ENCODE measurements around the gene BMP10. TPM values are rescaled to one million over a fixed set of nuclear protein-coding genes. Genes with fewer than 3 reads are reported as not detected.

The BMP10 gene, protein sequence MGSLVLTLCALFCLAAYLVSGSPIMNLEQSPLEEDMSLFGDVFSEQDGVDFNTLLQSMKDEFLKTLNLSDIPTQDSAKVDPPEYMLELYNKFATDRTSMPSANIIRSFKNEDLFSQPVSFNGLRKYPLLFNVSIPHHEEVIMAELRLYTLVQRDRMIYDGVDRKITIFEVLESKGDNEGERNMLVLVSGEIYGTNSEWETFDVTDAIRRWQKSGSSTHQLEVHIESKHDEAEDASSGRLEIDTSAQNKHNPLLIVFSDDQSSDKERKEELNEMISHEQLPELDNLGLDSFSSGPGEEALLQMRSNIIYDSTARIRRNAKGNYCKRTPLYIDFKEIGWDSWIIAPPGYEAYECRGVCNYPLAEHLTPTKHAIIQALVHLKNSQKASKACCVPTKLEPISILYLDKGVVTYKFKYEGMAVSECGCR
- total RNA-seq, result not detected
- not detected for polyA plus RNA-seq

DNA sequence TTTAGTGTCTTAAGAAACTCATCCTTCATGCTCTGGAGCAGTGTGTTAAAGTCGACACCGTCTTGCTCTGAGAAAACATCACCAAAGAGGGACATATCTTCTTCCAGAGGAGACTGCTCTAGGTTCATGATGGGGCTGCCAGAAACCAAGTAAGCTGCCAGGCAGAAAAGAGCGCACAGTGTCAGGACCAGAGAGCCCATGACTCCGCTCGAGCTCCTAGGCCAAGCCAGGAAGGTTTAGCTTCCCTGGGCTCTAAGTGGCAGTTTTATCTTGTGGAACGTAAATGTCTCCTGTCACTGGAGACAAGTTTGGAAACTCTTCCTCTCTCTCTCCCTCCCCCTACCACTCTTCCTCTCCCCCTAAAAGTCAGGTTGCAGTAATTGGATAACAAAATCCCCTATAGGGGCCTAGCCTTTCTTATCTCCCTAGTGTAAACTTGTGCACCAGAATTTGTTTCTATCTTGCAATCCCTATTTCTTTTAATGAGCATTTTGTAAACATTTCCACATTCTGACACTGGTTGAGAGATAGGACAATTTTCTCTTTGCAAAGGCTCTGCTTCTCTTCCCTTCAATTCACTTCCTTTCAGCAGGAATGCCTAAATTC lies at the start of gene BMP10:
BMP10 (minus strand) TSS at position 239 of the 606 bp plus-strand sequence; CDS start at position 200, 39 bp downstream.
- H3K4me3 ChIP-seq (ENCODE audit: low read length in 2 of 2), result no peak within 1 kb of the TSS
- H3K27ac ChIP-seq (ENCODE audit: low read depth, low read length), result no peak within 1 kb of the TSS
- intact Hi-C loops (cut with micrococcal nuclease), result no loop called here
- H3K27me3 ChIP-seq (ENCODE audit: insufficient read depth, low read length), result no peaks in the 10 kb centered on the region
- Mint-ChIP-seq H3K36me3 (no peaks in the 10 kb centered on the region), H3K27me3 (peaks cover 2% of the 10 kb centered on the region in 2 donors), H3K4me3 (no peak within 1 kb of the TSS), H3K9me3 (no peaks in the 10 kb centered on the region), H3K4me1 (peaks cover 0 to 6% (median under 1%) of the 10 kb centered on the region in 4 donors), H3K27ac (peak within 1 kb of the TSS in 1 of 7 donors; percentile 47)
- DNase-seq, result no peak
- no peaks in the 10 kb centered on the region for H3K36me3 ChIP-seq (ENCODE audit: insufficient read depth, low read length)
- ChIA-PET POLR2A (ENCODE audit: partially characterized antibody) (no interaction called here), CTCF (ENCODE audit: partially characterized antibody) (no interaction called here)
- H3K4me1 ChIP-seq (ENCODE audit: insufficient read depth, low read length), result no peaks in the 10 kb centered on the region
- H3K9me3 ChIP-seq (ENCODE audit: control insufficient read depth in 1 of 2, low read length in 2 of 2), result no peaks in the 10 kb centered on the region

DNA sequence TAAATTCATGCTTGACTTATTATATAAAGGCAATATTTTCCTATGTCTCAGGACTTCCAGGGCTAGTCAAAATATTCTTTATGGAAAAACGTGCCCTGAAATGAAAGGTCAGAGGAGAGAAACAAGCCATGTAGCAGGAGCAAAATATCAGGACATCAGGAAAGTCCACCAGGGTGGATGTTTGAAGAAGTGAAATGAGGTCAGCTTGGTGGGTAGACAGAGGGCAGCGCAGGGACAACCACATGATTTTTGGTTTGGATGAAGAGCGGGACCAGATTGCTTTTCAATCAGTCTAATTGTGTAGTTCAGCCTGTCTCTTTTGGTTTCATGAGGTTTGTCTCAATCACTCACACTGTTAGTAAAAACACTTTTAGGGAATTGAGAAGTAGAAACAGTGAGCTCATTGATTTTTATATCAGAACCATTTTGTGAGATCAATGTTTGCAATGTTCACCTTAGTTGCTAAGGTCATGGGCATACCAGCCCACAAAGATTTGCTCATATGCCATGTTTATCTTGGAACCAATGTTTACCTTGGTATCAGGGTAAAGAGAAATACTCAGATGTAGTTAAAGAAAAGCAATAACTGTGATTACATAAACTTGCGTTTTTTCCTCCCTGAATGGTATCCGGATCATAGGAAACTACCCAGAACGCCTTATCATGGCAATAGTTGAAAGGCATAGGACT lies 49.4 kb upstream of the BMP10 start:
- intact Hi-C loops (cut with micrococcal nuclease), result loop anchor here (10.0 kb wide), 1 partner anchor 326 kb away; no protein-coding TSS in a partner anchor
- H3K4me3 ChIP-seq (ENCODE audit: low read length in 2 of 2), result no peak overlapping the region
- CTCF ChIA-PET (ENCODE audit: partially characterized antibody), result interaction anchor here (0.9 to 2.3 kb wide), 6 partner anchors 13 to 457 kb away, joined by 3 to 11 read pairs (median 4); no protein-coding TSS in a partner anchor
- Mint-ChIP-seq H3K9me3 (no peaks in the 10 kb centered on the region), H3K4me3 (no peak overlapping the region), H3K27me3 (peaks cover 0 to 2% of the 10 kb centered on the region in 2 donors), H3K36me3 (no peaks in the 10 kb centered on the region), H3K4me1 (peaks cover 0 to 4% (median 2%) of the 10 kb centered on the region in 4 donors), H3K27ac (no peak overlapping the region)
- H3K27me3 ChIP-seq (ENCODE audit: insufficient read depth, low read length), result no peaks in the 10 kb centered on the region
- POLR2A ChIA-PET (ENCODE audit: partially characterized antibody), result interaction anchor here (1.5 kb wide), 1 partner anchor 12 kb away, joined by 7 read pairs; no protein-coding TSS in a partner anchor
- H3K36me3 ChIP-seq (ENCODE audit: insufficient read depth, low read length), result no peaks in the 10 kb centered on the region
- DNase-seq, result no peak
- no peaks in the 10 kb centered on the region for H3K9me3 ChIP-seq (ENCODE audit: control insufficient read depth in 1 of 2, low read length in 2 of 2)
- no peak overlapping the region for H3K27ac ChIP-seq (ENCODE audit: low read depth, low read length)
- peaks cover 4% of the 10 kb centered on the region for H3K4me1 ChIP-seq (ENCODE audit: insufficient read depth, low read length)

DNA sequence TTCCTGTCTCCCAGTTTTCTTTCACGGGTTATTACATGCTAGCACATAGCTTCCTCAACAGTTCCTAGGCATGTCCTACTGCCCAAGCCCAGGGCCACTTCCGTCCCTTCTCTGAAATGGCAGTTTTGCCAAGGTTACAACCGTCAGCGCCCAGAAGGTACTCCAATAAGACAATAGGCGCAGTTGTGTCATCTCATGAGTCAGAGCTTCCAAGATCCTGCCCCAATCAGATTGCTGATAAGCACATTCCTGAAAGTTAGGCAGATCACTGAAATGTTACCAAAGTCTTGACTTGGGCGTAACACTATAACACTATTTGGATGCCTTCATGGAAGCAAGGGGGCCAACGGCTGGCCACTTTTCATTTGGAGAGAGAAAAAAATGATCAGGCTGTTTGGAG lies 47.3 kb upstream of the BMP10 start:
- Histone ChIP-seq H3K4me3 (ENCODE audit: low read length in 2 of 2) (no peak overlapping the region), H3K36me3 (ENCODE audit: insufficient read depth, low read length) (no peaks in the 10 kb centered on the region), H3K27ac (ENCODE audit: low read depth, low read length) (no peak overlapping the region), H3K27me3 (ENCODE audit: insufficient read depth, low read length) (no peaks in the 10 kb centered on the region), H3K9me3 (ENCODE audit: control insufficient read depth in 1 of 2, low read length in 2 of 2) (no peaks in the 10 kb centered on the region), H3K4me1 (ENCODE audit: insufficient read depth, low read length) (peaks cover 6% of the 10 kb centered on the region)
- no peaks in the 10 kb centered on the region for H3K27me3 Mint-ChIP-seq
- intact Hi-C loops (cut with micrococcal nuclease), result no loop called here
- no peak overlapping the region for H3K4me3 Mint-ChIP-seq
- POLR2A ChIA-PET (ENCODE audit: partially characterized antibody), result no interaction called here
- H3K27ac Mint-ChIP-seq, result no peak overlapping the region
- H3K9me3 Mint-ChIP-seq, result no peaks in the 10 kb centered on the region
- H3K4me1 Mint-ChIP-seq, result peaks cover 0 to 4% (median 4%) of the 10 kb centered on the region in 4 donors
- CTCF ChIA-PET (ENCODE audit: partially characterized antibody), result interaction anchor here (1.1 to 2.1 kb wide), 6 partner anchors 9 to 455 kb away, joined by 4 to 8 read pairs (median 4); no protein-coding TSS in a partner anchor
- no peak for DNase-seq
- no peaks in the 10 kb centered on the region for H3K36me3 Mint-ChIP-seq

DNA sequence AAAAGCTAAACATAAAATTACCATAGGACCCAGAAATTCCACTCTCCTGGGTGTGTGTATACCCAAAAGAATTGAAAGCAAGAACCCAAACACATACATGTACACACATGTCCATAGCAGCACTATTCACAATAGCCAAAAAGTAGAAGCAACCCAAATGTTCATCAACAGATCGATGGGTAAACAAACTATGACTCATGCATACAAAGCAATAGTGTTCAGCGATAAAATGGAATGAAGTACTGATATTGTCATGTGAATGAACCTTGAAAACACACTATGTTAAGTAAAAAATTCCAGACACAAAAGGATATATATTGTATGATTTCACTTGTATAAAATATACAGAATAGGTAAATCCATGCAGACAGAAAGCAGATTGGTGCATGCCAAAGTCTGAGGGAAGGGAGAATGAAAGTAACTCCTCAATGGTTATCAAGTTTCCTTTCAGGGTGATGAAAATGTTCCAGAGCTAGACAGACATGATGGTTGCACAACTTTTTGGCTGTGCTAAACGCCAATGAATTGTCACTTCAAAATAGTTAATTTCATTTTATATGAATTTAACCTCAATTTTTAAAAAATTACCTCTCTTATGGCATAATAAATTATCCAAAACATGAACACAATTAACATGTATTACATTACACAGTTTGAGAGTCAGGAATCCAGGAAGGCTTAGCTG lies 46.0 kb upstream of the BMP10 start:
- Mint-ChIP-seq H3K27me3 (no peaks in the 10 kb centered on the region), H3K27ac (no peak overlapping the region), H3K4me3 (no peak overlapping the region), H3K4me1 (peaks cover 0 to 4% (median 4%) of the 10 kb centered on the region in 4 donors), H3K9me3 (no peaks in the 10 kb centered on the region), H3K36me3 (no peaks in the 10 kb centered on the region)
- H3K36me3 ChIP-seq (ENCODE audit: insufficient read depth, low read length), result no peaks in the 10 kb centered on the region
- no peak overlapping the region for H3K27ac ChIP-seq (ENCODE audit: low read depth, low read length)
- ChIA-PET CTCF (ENCODE audit: partially characterized antibody) (interaction anchor here (1.3 to 2.1 kb wide), 2 partner anchors 165 to 208 kb away, joined by 4 to 8 read pairs; no protein-coding TSS in a partner anchor), POLR2A (ENCODE audit: partially characterized antibody) (interaction anchor here (1.0 kb wide), 1 partner anchor 451 kb away, joined by 4 read pairs; no protein-coding TSS in a partner anchor)
- no peaks in the 10 kb centered on the region for H3K9me3 ChIP-seq (ENCODE audit: control insufficient read depth in 1 of 2, low read length in 2 of 2)
- intact Hi-C loops (cut with micrococcal nuclease), result no loop called here
- H3K4me3 ChIP-seq (ENCODE audit: low read length in 2 of 2), result no peak overlapping the region
- peaks cover 19% of the 10 kb centered on the region for H3K4me1 ChIP-seq (ENCODE audit: insufficient read depth, low read length)
- no peak for DNase-seq
- H3K27me3 ChIP-seq (ENCODE audit: insufficient read depth, low read length), result no peaks in the 10 kb centered on the region

DNA sequence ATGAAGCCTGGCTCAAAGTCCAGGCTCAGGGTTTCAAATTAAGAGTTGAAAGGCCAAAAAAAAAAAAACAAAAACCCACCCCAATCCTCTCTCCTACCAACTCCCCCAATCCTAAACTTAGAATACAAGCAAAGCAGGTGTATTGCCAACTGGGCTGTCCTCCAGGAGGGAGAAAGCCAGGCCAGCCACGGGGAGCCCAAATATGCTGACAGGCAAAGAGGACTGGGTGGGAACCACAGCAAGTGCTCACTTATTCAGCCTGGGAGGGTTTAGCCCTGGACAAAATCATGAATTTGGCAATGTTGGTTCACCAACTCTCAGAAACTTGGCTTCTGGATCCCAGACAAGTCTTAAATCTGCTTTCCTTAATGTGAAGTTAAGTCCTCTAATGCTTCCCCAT lies 45.0 kb upstream of the BMP10 start:
- Histone ChIP-seq H3K27me3 (ENCODE audit: insufficient read depth, low read length) (no peaks in the 10 kb centered on the region), H3K4me1 (ENCODE audit: insufficient read depth, low read length) (peaks cover 29% of the 10 kb centered on the region), H3K27ac (ENCODE audit: low read depth, low read length) (no peak overlapping the region), H3K36me3 (ENCODE audit: insufficient read depth, low read length) (no peaks in the 10 kb centered on the region), H3K4me3 (ENCODE audit: low read length in 2 of 2) (no peak overlapping the region), H3K9me3 (ENCODE audit: control insufficient read depth in 1 of 2, low read length in 2 of 2) (no peaks in the 10 kb centered on the region)
- CTCF ChIA-PET (ENCODE audit: partially characterized antibody), result interaction anchor here (1.2 kb wide), 1 partner anchor 207 kb away, joined by 8 read pairs; no protein-coding TSS in a partner anchor
- H3K4me3 Mint-ChIP-seq, result no peak overlapping the region
- DNase-seq, result no peak
- no peaks in the 10 kb centered on the region for H3K36me3 Mint-ChIP-seq
- intact Hi-C loops (cut with micrococcal nuclease), result no loop called here
- H3K4me1 Mint-ChIP-seq, result peaks cover 0 to 5% (median 4%) of the 10 kb centered on the region in 4 donors
- POLR2A ChIA-PET (ENCODE audit: partially characterized antibody), result no interaction called here
- H3K27me3 Mint-ChIP-seq, result no peaks in the 10 kb centered on the region
- H3K27ac Mint-ChIP-seq, result no peak overlapping the region
- H3K9me3 Mint-ChIP-seq, result no peaks in the 10 kb centered on the region

DNA sequence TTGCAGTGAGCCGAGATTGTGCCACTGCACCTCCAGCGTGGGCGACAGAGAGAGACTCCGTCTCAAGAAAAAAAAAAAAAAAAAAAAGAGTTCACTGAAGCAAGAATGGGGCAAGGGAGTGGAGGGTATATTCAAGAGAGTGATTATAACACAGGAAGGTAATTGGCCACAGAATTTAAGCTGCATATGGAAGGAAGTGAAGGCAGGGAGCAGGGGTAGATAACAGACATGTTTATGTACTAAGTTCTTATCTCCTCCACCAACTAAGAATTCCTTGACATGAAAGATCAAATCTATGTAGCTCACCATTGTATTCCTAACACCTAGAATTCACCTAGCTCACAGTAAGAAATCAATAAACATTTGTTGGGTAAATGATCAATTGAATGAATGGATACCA lies 44.2 kb upstream of the BMP10 start:
- no peak overlapping the region for H3K4me3 ChIP-seq (ENCODE audit: low read length in 2 of 2)
- intact Hi-C loops (cut with micrococcal nuclease), result no loop called here
- DNase-seq, result no peak
- peaks cover 37% of the 10 kb centered on the region for H3K4me1 ChIP-seq (ENCODE audit: insufficient read depth, low read length)
- POLR2A ChIA-PET (ENCODE audit: partially characterized antibody), result no interaction called here
- H3K27ac ChIP-seq (ENCODE audit: low read depth, low read length), result no peak overlapping the region
- no peaks in the 10 kb centered on the region for H3K36me3 Mint-ChIP-seq
- H3K9me3 Mint-ChIP-seq, result no peaks in the 10 kb centered on the region
- no peaks in the 10 kb centered on the region for H3K9me3 ChIP-seq (ENCODE audit: control insufficient read depth in 1 of 2, low read length in 2 of 2)
- H3K27ac Mint-ChIP-seq, result no peak overlapping the region
- H3K4me3 Mint-ChIP-seq, result no peak overlapping the region
- CTCF ChIA-PET (ENCODE audit: partially characterized antibody), result interaction anchor here (0.7 to 5.0 kb wide), 6 partner anchors 10 to 427 kb away, joined by 5 to 47 read pairs (median 8); no protein-coding TSS in a partner anchor
- H3K36me3 ChIP-seq (ENCODE audit: insufficient read depth, low read length), result no peaks in the 10 kb centered on the region
- no peaks in the 10 kb centered on the region for H3K27me3 Mint-ChIP-seq
- H3K4me1 Mint-ChIP-seq, result peaks cover 3 to 10% (median 6%) of the 10 kb centered on the region in 4 donors
- H3K27me3 ChIP-seq (ENCODE audit: insufficient read depth, low read length), result no peaks in the 10 kb centered on the region
